Measurements from ENCODE around the gene GABRG1. TPM values are rescaled to one million over a fixed set of nuclear protein-coding genes. Genes with fewer than 3 reads are reported as not detected.

GABRG1 gene
- not detected for total RNA-seq

DNA sequence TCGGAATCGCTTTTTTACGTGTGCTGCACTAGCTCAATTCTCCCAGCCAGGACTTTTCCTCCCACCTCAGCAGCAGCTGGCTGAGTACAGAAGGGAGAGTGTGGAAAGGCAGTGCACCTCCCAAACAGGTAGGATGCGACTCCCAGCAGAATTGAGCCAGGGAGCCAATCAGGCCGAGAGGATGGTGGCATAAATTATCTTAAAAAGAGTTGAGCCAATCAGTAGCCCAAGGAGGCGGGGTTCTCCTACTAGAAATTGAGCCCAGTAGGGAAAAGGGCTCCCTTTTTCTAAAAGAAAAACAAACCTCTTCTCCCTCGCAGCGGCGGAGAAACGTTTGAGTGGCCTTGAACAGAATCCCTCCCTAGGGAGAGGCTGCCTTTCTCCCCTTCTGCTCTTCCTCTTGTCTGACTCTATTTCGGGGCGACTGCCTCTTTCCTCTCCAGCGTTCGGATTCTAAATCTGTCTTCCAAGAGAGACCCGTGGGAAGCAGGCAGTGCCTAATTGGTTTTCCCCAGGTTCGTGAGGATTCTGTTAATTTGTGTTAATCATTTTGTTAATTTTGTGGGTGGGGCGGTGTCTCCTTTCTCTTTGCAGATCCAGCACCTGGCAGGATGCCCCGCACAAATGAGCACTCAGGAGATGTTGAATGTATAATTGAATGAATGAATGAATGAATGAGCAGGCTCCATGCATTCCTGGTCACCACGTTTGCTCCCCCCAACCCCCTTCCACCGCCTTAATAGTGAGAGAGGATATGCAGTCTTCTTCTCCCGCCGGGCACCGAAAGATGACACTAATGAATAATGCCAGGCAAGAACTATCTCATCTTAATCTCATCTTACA lies at the start of gene GABRG1:
Gene GABRG1, minus strand, starts transcription at position 142 of the 843 bp plus-strand sequence. Its CDS starts 141 bp downstream, at position 1.
- peaks cover 0 to 9% of the 10 kb centered on the region in 2 donors for H3K36me3 Mint-ChIP-seq
- ATAC-seq (no peak), DNase-seq (ENCODE audit: low spot score in 2 of 2) (no peak)

DNA sequence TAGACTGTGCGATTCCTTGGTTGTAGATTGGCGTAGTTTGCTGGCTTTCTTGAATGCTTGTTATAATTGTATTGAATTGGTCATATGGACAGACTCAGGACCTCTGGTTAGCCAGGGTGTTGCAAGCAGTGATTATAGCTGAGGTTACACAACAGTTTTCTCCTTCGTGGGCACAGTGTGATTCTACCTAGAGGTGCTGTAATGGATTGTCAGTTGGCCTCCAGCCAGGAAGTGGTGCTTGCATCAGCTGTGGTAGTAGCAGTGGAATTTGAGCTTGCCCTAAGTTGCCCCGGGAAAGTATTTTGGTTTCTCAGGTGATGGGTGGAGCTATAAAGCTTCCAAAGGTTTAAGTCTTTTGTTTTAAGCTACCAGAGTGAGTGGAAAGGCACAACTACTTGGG lies 23.1 kb upstream of the GABRG1 start:
- Mint-ChIP-seq H3K27ac (no peak overlapping the region), H3K9me3 (peaks cover 20 to 24% of the 10 kb centered on the region in 2 donors), H3K36me3 (peaks cover 0 to 8% of the 10 kb centered on the region in 2 donors)
- DNase-seq (ENCODE audit: low spot score in 2 of 2), result no peak
- ATAC-seq, result no peak

More for the DNA sequence above, at the start of gene GABRG1:
- H3K9me3 Mint-ChIP-seq, result peaks cover 13 to 21% of the 10 kb centered on the region in 2 donors
- no peak within 1 kb of the TSS for H3K27ac Mint-ChIP-seq

DNA sequence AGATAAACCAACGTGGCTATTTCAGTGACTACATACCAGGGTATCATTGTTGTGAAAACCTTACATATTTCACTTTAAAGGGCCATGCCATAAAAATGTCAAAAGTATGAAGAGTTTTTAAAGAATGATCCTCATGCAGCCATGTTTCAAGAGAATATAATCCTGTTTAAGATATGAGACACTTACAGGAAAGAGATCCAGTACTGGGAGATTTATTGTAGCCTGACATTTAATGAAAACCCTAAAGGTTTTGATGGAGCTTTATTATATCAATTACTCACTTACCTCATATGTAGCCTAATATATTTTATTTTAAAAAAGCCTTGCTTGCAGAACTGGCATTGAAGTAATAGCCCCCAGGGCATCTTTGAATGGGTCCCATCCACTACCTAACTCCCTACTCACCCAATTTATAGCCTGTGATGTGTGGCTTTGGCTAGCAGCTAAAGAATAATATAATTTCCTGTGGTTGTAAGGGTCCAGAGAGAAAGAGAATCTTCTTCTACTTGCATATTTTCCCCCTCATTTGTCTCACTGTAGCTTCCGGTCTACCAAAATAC lies 7.7 kb upstream of the GABRG1 start:
- Mint-ChIP-seq H3K27ac (no peak overlapping the region), H3K9me3 (peaks cover 13 to 30% of the 10 kb centered on the region in 2 donors), H3K36me3 (no peaks in the 10 kb centered on the region)
- no peak for DNase-seq (ENCODE audit: low spot score in 2 of 2)
- no peak for ATAC-seq

DNA sequence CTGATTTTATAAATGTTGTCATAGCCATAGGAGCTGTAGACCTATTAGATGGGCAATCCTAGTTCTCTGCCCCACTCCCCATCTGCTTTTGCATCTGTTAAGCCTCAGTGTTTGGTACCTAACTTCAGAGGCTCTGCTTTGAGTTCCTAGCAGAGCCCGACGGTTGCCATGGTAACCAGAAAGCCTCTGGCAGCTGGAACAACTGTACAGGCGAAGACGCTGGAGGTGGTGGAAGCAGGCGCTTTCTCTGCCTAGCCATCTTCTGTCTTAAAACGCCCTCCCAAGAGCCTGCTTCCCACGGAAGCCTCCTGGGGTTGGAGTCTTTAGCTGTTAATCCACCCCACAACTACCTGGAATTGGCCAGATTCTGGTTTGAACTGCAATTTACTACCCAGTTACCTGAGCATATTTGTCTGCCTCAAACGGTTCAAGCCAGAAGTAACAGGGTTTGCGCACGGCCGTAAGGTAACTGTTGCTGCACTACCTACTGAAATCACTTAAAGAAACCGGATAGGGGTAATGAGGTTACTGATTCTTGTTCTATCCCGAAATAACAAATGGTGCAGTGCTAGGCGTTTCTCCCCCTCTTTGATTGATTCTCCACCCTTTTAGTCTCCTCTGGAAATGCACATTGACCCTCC lies 1.0 kb upstream of the GABRG1 start:
- H3K36me3 Mint-ChIP-seq, result peaks cover 0 to 9% of the 10 kb centered on the region in 2 donors
- peaks cover 13 to 25% of the 10 kb centered on the region in 2 donors for H3K9me3 Mint-ChIP-seq
- no peak for DNase-seq (ENCODE audit: low spot score in 2 of 2)
- H3K27ac Mint-ChIP-seq, result no peak overlapping the region
- no peak for ATAC-seq

DNA sequence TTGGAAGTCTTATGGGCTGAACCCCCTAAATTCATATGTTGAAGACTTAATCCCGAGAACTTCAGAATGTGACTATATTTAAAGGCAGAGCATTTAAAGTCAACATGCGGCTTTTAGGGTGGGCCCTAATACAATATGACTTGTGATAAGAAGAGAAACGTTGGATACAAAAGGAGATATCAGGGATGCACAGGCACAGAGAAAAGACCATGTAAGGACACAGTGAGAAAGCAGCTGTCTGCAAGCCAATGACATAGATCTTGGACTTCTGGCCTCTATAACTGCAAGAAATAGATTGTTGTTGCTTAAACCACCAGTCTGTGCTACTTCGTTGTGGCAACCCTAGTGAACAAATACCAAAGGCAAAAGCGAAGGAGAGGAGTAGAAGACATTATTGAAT lies 42.2 kb downstream of the GABRG1 start:
- Mint-ChIP-seq H3K36me3 (no peaks in the 10 kb centered on the region), H3K27ac (no peak overlapping the region), H3K9me3 (peaks cover 10 to 13% of the 10 kb centered on the region in 2 donors)
- no peak for ATAC-seq
- no peak for DNase-seq (ENCODE audit: low spot score in 2 of 2)

- Mint-ChIP-seq H3K27ac (no peak overlapping the region), H3K36me3 (no peaks in the 10 kb centered on the region), H3K9me3 (peaks cover 10 to 13% of the 10 kb centered on the region in 2 donors)
- ATAC-seq, result no peak
- DNase-seq (ENCODE audit: low spot score in 2 of 2), result no peak
These were observed 42.6 kb downstream of the GABRG1 start for GRCh38 chr4:46081248-46081647.

- Mint-ChIP-seq H3K27ac (no peak overlapping the region), H3K36me3 (no peaks in the 10 kb centered on the region), H3K9me3 (peaks cover 0 to 7% of the 10 kb centered on the region in 2 donors)
- DNase-seq (ENCODE audit: low spot score in 2 of 2) (no peak), ATAC-seq (no peak)
These were observed 50.1 kb downstream of the GABRG1 start for GRCh38 chr4:46073778-46074177.

DNA sequence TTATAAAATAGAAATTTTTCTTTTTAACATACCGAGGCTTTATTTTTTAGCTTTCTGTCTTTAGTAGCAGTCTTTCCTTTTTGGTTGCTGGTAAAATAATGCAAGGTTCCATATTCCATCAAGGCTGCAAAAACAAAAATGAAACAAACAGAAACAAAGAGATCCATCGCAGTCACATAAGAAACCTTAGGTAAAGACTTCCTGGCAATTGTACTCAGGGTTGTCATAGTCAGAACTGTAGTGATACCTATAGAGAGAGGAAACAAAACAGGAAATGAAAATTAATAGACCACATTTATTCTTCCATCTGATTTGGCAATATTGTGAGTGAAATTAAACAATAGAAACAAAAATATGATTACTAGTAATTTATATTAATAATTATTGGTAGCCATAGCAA lies 72.5 kb downstream of the GABRG1 start:
- Mint-ChIP-seq H3K36me3 (no peaks in the 10 kb centered on the region), H3K9me3 (peaks cover 15 to 17% of the 10 kb centered on the region in 2 donors), H3K27ac (no peak overlapping the region)
- ATAC-seq (no peak), DNase-seq (ENCODE audit: low spot score in 2 of 2) (no peak)

DNA sequence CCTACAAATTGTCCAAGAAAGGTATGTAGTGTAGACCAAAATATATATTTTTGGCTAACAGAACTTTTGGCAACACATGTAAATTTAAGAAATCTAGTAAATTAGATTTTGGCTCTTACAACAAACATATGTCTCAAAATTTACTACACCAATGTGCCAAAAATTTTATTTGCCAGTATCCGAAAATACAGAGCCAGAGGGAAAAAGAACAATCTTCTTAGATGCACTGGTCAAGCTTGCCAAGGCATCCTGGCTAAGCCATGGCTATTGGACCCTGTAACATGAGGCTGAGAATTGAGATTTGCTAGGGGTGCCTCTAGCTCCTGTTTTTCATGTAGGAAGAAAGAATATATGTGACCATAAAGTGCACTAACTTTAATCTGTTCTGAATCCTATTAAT lies 91.8 kb downstream of the GABRG1 start:
- H3K36me3 Mint-ChIP-seq, result no peaks in the 10 kb centered on the region
- no peak overlapping the region for H3K27ac Mint-ChIP-seq
- no peak for ATAC-seq
- no peak for DNase-seq (ENCODE audit: low spot score in 2 of 2)
- peaks cover 18 to 25% of the 10 kb centered on the region in 2 donors for H3K9me3 Mint-ChIP-seq

DNA sequence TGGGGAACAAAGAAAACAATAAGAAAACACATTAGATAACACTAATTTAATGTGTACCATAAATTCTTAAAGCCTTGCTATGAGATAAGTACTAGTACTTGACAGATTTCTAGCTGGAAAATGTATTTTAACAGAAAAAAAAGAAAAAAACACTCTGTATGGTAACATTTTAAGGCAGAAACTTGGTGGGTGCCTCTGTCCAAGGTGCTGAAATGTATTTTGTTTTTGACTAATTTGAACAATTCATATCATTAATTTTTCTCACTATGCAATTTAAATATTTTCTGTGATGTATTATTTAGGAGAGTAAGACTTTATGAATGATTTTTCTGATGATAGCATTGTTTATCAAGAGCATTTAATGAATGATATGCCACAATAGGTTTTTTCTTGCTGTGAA lies 107.5 kb downstream of the GABRG1 start:
- H3K27ac Mint-ChIP-seq, result no peak overlapping the region
- no peaks in the 10 kb centered on the region for H3K36me3 Mint-ChIP-seq
- DNase-seq (ENCODE audit: low spot score in 2 of 2) (no peak), ATAC-seq (no peak)
- H3K9me3 Mint-ChIP-seq, result peaks cover 12 to 16% of the 10 kb centered on the region in 2 donors

DNA sequence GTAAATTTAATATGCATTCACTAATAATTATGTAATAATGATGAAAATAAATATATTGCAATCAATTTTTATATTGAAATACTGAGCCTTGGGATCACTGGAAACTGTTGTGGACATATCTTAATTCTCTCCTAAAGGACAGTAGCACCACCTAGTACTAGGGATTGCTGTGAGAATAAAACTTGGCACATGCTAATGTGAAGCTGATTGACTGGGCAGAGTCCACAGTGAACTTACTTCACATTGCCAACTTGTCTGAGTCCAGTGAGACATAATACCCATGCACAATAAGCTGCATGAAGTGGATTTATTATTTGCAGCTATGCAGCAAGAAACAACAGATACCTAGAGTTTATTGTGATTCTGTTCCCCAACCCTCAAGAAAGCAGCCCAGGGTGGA lies 131.1 kb downstream of the GABRG1 start:
- peaks cover 15 to 16% of the 10 kb centered on the region in 2 donors for H3K9me3 Mint-ChIP-seq
- peaks cover 0 to 4% of the 10 kb centered on the region in 2 donors for H3K36me3 Mint-ChIP-seq
- DNase-seq (ENCODE audit: low spot score in 2 of 2), result no peak
- no peak for ATAC-seq
- H3K27ac Mint-ChIP-seq, result no peak overlapping the region

GRCh38 chr4:45989775-45990174 lies 134.1 kb downstream of the GABRG1 start:
- DNase-seq (ENCODE audit: low spot score in 2 of 2) (no peak), ATAC-seq (no peak)
- Mint-ChIP-seq H3K9me3 (peaks cover 10 to 11% of the 10 kb centered on the region in 2 donors), H3K27ac (no peak overlapping the region), H3K36me3 (peaks cover 0 to 4% of the 10 kb centered on the region in 2 donors)

DNA sequence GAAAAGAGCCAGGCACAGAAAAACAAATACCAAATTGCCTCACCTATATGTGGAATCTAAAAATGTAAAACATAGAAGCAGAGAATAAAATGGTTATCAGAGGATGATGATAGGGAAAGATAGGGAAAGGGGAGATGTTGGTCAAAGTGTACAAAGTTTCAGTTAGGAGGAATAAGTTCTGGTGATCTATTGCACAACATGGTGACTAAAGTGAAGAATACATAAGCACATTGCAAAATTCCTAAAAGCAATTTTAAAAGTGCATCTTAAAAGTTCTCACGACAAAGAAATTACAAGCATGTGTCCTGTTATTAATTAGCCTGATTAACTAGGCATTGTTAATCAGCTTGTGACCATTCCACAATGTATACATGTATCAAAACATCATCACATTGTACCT lies 136.0 kb downstream of the GABRG1 start:
- Mint-ChIP-seq H3K36me3 (peaks cover 0 to 4% of the 10 kb centered on the region in 2 donors), H3K27ac (no peak overlapping the region), H3K9me3 (peaks cover 15 to 20% of the 10 kb centered on the region in 2 donors)
- DNase-seq (ENCODE audit: low spot score in 2 of 2) (no peak), ATAC-seq (no peak)
